Caki2 (cell line): Measurements from ENCODE around the gene EEF1A1. TPM values are rescaled to one million over a fixed set of nuclear protein-coding genes. Genes with fewer than 3 reads are reported as not detected.
"Not testable (repeated sequence)": the region's sequence is repeated elsewhere in the genome, so short reads cannot be mapped to it uniquely, and the experiment has no call there.

Source experiments
- DNase-seq: peaks from one replicate; pipeline ENCODE4 v3.0.0-alpha.2; 2015; ENCODE audit warnings: low read depth
- in situ Hi-C: cut with HindIII; loops from 2 replicates; pipeline ENCODE4 v1.10.0; 2016; ENCODE audit warnings: low sequenced_read_pairs, low pct_unique_long_range_greater_than_20kb, mixed read lengths
- total RNA-seq: library from RNA; depleted of rRNA; stranded (reverse); fragments of >200 nt; shearing (Covaris generic); gene quantifications from 2 replicates; pipeline ENCODE4 v1.2.3, GENCODE V29; 2014; ENCODE audit warnings: low replicate concordance

EEF1A1 gene
- total RNA-seq, 1 experiment from 2014 or later, result 12,857 TPM

DNA sequence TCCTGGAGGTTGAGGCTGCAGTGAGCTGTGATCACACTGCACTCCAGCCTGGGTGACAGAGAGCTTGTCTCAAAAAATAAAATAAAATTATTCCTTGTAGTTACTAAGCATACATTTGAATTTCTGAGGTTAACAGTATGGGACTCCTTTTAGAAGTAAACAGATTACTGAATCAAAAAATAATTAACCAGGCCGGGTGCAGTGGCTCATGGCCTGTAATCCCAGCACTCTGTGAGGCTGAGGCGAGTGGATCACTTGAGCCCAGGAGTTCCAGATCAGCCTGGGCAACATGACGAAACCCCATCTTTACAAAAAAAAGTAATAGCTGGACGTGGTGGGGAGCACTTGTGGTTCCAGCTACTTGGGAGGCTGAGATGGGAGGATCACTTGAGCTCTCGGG lies 22.1 kb upstream of the EEF1A1 start:
- in situ Hi-C loops, result no loop called here
- no peak for DNase-seq

DNA sequence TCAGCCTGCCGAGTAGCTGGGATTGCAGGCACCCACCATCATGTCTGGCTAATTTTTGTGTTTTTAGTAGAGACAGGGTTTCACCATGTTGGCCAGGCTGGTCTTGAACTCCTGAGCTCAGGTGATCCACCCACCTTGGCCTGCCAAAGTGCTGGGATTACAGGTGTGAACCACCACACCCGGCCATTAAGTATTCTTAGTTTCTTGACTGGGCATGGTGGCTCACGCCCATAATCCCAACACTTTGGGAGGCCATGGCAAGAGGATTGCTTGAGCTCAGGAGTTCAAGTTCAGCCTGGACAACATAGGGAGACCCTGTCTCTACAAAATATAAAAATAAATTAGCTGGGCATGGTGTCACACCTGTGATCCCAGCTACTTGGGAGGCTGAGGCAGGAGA lies 21.6 kb upstream of the EEF1A1 start:
- in situ Hi-C loops, DNase-seq: not testable (repeated sequence)

GRCh38 chr6:73538116-73538779 lies 17.4 kb upstream of the EEF1A1 start:
- DNase-seq, result no peak
- in situ Hi-C loops, result no loop called here

GRCh38 chr6:73537677-73538076 lies 16.8 kb upstream of the EEF1A1 start:
- no peak for DNase-seq
- in situ Hi-C loops, result no loop called here

DNA sequence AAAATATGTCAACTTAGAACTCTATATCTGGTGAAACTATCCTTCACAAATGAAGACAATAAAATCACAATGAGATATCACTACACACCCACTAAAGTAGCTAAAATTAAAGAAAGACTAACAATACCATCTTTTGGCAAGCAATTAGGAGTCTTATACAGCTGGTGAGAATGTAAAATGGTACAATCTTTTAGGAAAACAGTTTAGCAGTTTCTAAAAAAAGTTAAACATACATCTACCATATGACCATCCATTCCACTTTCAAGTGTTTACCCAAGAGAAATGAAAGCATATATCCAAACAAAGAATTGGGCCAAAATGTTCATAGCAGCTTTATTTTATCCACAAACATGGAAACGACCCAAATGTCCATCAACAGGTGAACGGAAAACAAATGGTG lies 13.8 kb upstream of the EEF1A1 start:
- no peak for DNase-seq
- in situ Hi-C loops, result no loop called here

DNA sequence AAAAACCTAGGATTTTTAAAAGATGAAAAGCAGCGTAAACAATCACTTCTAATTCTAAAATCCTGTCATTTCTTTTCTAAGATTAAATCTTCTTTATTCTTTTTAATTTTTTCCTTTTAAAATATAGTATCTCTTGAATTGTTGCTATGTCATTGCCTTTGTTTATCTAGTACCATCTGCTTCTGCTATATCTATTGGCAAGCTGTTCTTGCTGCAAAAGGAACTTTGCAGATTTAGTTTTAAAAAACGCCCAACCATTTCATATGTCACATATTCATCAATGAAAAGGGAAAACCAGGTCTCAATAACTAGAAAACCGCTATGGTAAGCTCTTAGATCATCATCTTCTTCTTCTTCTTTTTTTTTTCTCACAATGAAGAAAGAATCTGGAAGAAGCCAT lies 11.5 kb upstream of the EEF1A1 start:
- no peak for DNase-seq
- in situ Hi-C loops, result no loop called here

GRCh38 chr6:73528897-73529296 lies 8.1 kb upstream of the EEF1A1 start:
- in situ Hi-C loops, result no loop called here
- no peak for DNase-seq

DNA sequence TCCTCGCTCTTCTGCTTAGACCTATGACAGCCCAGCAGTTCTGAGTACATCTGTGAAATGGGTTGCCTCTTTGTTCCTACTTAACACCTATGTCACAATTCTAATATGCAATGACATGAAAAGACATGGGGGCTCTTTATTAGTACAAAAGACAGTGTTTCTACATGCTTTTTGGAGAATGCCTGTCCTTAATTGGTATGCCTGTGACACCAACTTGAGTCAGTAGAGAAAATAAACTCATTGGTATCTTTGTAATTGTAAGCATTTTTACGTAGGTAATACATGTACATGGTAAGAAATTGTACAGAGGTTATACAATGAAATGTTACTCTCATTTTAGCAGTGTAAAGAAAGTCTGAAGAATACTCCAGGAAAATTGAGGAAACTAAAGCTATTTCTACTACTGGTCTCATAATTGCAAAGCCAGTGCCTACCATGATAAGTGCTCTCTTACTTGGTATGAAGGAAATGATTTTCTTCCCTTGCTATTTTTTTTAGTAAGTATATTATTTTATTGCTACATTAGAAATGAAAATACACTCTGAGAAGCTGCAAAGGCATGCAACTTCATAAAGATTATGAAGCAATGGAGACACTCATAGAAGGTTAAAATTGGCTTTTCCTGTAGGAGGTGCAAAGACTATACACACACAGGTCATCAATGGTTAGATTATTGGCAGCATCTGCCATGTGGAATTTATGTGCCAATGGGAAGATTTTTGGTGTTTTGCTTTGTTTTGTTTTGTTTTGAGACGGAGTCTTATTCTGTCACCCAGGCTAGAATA lies 4.9 kb upstream of the EEF1A1 start:
- no peak for DNase-seq
- in situ Hi-C loops, result no loop called here

- in situ Hi-C loops, result no loop called here
- peak; percentile 81 for DNase-seq
Observed at GRCh38 chr6:73523434-73524123, 2.7 kb upstream of the EEF1A1 start.

GRCh38 chr6:73521351-73521985 lies 636 bp upstream of the EEF1A1 start:
- in situ Hi-C loops, result no loop called here
- no peak for DNase-seq

DNA sequence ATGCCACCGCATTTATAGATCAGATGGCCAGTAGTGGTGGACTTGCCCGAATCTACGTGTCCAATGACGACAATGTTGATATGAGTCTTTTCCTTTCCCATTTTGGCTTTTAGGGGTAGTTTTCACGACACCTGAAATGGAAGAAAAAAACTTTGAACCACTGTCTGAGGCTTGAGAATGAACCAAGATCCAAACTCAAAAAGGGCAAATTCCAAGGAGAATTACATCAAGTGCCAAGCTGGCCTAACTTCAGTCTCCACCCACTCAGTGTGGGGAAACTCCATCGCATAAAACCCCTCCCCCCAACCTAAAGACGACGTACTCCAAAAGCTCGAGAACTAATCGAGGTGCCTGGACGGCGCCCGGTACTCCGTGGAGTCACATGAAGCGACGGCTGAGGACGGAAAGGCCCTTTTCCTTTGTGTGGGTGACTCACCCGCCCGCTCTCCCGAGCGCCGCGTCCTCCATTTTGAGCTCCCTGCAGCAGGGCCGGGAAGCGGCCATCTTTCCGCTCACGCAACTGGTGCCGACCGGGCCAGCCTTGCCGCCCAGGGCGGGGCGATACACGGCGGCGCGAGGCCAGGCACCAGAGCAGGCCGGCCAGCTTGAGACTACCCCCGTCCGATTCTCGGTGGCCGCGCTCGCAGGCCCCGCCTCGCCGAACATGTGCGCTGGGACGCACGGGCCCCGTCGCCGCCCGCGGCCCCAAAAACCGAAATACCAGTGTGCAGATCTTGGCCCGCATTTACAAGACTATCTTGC lies 725 bp downstream of the EEF1A1 start:
- DNase-seq, result peak; percentile 70
- in situ Hi-C loops, result no loop called here

DNA sequence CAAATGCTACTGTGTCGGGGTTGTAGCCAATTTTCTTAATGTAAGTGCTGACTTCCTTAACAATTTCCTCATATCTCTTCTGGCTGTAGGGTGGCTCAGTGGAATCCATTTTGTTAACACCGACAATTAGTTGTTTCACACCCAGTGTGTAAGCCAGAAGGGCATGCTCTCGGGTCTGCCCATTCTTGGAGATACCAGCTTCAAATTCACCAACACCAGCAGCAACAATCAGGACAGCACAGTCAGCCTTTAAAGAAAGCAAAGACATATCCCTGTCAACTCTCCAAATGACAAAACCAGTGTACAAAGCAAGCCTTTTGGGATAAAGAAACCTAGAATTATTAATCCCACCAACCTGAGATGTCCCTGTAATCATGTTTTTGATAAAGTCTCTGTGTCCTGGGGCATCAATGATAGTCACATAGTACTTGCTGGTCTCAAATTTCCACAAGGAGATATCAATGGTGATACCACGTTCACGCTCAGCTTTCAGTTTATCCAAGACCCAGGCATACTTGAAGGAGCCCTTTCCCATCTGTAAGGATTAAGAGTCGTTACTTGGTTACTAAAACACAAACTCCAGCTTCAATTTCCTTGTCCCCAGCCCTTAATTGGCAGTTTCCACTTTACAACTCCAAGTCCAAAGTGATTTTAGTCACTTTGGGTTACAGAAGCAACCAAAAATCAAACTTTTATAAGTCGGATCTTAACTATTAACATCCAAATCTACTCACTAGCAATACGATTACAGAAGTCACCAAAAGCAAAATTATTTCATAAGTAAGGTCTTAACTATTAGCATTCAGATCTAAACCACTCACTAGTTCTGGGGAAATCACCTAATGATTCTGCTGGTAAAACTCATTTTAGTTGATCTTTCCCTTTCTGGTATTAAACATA lies 1.6 kb downstream of the EEF1A1 start:
- in situ Hi-C loops, result not testable (repeated sequence)
- DNase-seq, result peak; percentile 23

GRCh38 chr6:73518100-73518981 lies 2.5 kb downstream of the EEF1A1 start:
- DNase-seq, in situ Hi-C loops: not testable (repeated sequence)

DNA sequence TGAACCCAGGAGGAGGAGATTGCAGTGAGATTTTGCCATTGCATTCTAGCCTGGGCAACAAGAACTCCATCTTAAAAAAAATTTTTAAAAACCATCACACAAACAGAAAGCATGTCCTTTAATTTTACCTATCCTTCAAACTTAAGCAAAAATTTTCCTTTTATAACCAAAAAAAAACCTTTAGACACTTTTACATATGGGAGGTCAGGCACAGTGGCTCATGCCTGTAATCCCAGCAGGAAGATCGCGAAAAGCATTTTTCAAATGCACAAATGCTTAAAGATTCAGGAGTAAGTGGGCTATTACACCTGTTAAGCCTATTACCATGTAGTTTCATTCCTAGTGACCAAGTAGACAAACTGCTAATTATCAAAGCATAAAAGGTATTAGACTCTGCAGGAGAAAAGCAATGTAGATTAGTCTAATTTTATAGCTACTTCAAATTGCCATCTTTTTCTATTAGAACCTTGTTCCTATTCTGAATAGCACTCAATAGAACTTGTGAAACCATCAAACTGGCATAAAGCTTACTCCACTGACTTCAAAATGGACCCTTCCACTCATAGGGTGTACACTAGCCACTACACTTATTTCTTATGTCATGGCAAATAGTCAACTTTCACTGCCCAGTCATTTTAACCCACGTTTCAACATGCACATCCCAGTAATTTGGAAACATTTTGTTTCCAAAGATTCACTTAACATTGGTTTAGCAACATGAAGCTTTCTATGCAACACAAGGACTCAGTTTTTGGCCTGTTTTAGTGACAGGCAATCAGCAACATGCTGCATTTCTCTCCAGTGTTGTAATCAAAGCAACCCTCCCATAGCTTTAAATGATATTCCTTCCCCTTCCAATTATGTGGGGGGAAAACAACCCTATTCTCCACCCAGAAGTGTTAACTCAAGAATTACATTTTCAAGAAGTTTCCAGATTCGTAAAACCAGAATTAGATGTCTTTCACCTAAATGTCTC lies 4.0 kb downstream of the EEF1A1 start:
- peak; percentile 26 for DNase-seq
- in situ Hi-C loops, result no loop called here

- in situ Hi-C loops, result no loop called here
- DNase-seq, result no peak
Observed at GRCh38 chr6:73515204-73515655, 5.6 kb downstream of the EEF1A1 start.
